ENCODE measurements around the gene ZC3H10.

DNA sequence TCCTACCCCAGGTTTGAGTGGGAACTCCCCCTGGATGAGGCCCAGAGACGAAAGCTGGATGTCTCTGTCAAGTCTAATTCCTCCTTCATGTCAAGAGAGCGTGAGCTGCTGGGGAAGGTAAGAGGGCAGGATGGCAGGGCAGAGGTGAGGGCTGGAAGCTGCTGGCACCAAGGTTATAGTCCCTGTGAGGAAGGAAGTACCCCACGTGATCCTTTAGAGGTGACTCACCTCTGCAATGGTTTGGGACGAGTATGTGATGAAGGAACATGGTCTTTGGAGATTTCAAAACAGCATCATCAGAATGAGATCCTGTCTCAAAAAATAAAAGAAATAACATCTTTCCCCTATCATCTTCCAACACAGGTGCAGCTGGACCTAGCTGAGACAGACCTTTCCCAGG, 25.2 kb downstream of the ZC3H10 start:
- TF ChIP-seq, protein P1, sequence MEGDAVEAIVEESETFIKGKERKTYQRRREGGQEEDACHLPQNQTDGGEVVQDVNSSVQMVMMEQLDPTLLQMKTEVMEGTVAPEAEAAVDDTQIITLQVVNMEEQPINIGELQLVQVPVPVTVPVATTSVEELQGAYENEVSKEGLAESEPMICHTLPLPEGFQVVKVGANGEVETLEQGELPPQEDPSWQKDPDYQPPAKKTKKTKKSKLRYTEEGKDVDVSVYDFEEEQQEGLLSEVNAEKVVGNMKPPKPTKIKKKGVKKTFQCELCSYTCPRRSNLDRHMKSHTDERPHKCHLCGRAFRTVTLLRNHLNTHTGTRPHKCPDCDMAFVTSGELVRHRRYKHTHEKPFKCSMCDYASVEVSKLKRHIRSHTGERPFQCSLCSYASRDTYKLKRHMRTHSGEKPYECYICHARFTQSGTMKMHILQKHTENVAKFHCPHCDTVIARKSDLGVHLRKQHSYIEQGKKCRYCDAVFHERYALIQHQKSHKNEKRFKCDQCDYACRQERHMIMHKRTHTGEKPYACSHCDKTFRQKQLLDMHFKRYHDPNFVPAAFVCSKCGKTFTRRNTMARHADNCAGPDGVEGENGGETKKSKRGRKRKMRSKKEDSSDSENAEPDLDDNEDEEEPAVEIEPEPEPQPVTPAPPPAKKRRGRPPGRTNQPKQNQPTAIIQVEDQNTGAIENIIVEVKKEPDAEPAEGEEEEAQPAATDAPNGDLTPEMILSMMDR (conservative IDR thresholded peaks at IDR 0.05; ENCODE audit: low read length): no peak
- no peak for TF ChIP-seq EZH2phosphoT487 (IDR thresholded peaks at IDR 0.05; ENCODE audit: borderline replicate concordance, low read depth, low read length)

All from OCI-LY7 (cell line).